ENCODE results near the gene PRSS50.

GRCh38 chr3:46759239-46760167 is 41.8 kb upstream of the PRSS50 start:
- TF ChIP-seq ZC3H10 (CRISPR knock-in tag; IDR thresholded peaks at IDR 0.05) (no peak), ZNF8 (CRISPR knock-in tag; IDR thresholded peaks at IDR 0.05) (no peak), ZNF565 (CRISPR knock-in tag; conservative IDR thresholded peaks at IDR 0.05; ENCODE audit: low read depth) (no peak), PATZ1 (CRISPR knock-in tag; IDR thresholded peaks at IDR 0.05; ENCODE audit: borderline replicate concordance) (no peak), RARB (CRISPR knock-in tag; IDR thresholded peaks at IDR 0.05) (no peak), PPARA (CRISPR knock-in tag; IDR thresholded peaks at IDR 0.05; ENCODE audit: borderline replicate concordance) (no peak), OSR1 (CRISPR knock-in tag; IDR thresholded peaks at IDR 0.05) (no peak), ZFP3 (CRISPR knock-in tag; IDR thresholded peaks at IDR 0.05) (no peak), ESRRG (CRISPR knock-in tag; IDR thresholded peaks at IDR 0.05) (no peak), SNAI2 (CRISPR knock-in tag; IDR thresholded peaks at IDR 0.05) (no peak), CSDC2 (CRISPR knock-in tag; IDR thresholded peaks at IDR 0.05) (no peak)
- TF ChIP-seq, protein P1, sequence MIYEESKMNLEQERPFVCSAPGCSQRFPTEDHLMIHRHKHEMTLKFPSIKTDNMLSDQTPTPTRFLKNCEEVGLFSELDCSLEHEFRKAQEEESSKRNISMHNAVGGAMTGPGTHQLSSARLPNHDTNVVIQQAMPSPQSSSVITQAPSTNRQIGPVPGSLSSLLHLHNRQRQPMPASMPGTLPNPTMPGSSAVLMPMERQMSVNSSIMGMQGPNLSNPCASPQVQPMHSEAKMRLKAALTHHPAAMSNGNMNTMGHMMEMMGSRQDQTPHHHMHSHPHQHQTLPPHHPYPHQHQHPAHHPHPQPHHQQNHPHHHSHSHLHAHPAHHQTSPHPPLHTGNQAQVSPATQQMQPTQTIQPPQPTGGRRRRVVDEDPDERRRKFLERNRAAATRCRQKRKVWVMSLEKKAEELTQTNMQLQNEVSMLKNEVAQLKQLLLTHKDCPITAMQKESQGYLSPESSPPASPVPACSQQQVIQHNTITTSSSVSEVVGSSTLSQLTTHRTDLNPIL (CRISPR knock-in tag; IDR thresholded peaks at IDR 0.05; ENCODE audit: low read depth) = no peak
- TF ChIP-seq, protein P2, sequence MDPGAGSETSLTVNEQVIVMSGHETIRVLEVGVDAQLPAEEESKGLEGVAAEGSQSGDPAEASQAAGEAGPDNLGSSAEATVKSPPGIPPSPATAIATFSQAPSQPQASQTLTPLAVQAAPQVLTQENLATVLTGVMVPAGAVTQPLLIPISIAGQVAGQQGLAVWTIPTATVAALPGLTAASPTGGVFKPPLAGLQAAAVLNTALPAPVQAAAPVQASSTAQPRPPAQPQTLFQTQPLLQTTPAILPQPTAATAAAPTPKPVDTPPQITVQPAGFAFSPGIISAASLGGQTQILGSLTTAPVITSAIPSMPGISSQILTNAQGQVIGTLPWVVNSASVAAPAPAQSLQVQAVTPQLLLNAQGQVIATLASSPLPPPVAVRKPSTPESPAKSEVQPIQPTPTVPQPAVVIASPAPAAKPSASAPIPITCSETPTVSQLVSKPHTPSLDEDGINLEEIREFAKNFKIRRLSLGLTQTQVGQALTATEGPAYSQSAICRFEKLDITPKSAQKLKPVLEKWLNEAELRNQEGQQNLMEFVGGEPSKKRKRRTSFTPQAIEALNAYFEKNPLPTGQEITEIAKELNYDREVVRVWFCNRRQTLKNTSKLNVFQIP (CRISPR knock-in tag; IDR thresholded peaks at IDR 0.05; ENCODE audit: borderline replicate concordance, low read depth) = no peak
- TF ChIP-seq, protein P3, sequence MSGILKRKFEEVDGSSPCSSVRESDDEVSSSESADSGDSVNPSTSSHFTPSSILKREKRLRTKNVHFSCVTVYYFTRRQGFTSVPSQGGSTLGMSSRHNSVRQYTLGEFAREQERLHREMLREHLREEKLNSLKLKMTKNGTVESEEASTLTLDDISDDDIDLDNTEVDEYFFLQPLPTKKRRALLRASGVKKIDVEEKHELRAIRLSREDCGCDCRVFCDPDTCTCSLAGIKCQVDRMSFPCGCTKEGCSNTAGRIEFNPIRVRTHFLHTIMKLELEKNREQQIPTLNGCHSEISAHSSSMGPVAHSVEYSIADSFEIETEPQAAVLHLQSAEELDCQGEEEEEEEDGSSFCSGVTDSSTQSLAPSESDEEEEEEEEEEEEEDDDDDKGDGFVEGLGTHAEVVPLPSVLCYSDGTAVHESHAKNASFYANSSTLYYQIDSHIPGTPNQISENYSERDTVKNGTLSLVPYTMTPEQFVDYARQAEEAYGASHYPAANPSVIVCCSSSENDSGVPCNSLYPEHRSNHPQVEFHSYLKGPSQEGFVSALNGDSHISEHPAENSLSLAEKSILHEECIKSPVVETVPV (CRISPR knock-in tag; IDR thresholded peaks at IDR 0.05) = no peak
